DOHH2 (cell line): ENCODE results near the gene RAD51B.

Experiments used
- H3F3A ChIP-seq: fragments of 200-600 bp; sonication (generic), shearing (Covaris generic); 2 replicates; pipeline ENCODE4 v1.6.0; 2016; ENCODE audit warnings: antibody characterized with exemption, mild to moderate bottlenecking; ENCODE audit not compliant: control insufficient read depth, insufficient read depth
- H3K27ac ChIP-seq: fragments of 200-600 bp; sonication (generic); 2 replicates; pipeline ENCODE4 v1.5.1; 2014; ENCODE audit warnings: low read depth, mild to moderate bottlenecking, low read length, moderate library complexity
- H3K27me3 ChIP-seq: fragments of 200-600 bp; sonication (generic); 2 replicates; pipeline ENCODE4 v1.6.1; 2014; ENCODE audit warnings: mild to moderate bottlenecking, low read length, mixed read lengths; ENCODE audit not compliant: control insufficient read depth
- H3K36me3 ChIP-seq: fragments of 200-600 bp; sonication (generic); 2 replicates; pipeline ENCODE4 v1.6.1; 2014; ENCODE audit warnings: mild to moderate bottlenecking, low read length, moderate library complexity, mixed read lengths; ENCODE audit not compliant: control insufficient read depth
- H3K4me1 ChIP-seq: fragments of 200-600 bp; sonication (generic); 2 replicates; pipeline ENCODE4 v1.6.1; 2014; ENCODE audit warnings: mild to moderate bottlenecking, low read length, mixed read lengths; ENCODE audit not compliant: control insufficient read depth
- H3K4me2 ChIP-seq: fragments of 200-600 bp; sonication (generic); 2 replicates; pipeline ENCODE4 v1.6.0; 2014; ENCODE audit warnings: mild to moderate bottlenecking, low read length, moderate library complexity
- H3K4me3 ChIP-seq: fragments of 200-600 bp; sonication (generic); 2 replicates; pipeline ENCODE4 v1.5.1; 2014; ENCODE audit warnings: mild to moderate bottlenecking, low read length, mixed read lengths
- H3K79me2 ChIP-seq: fragments of 200-600 bp; sonication (generic); 2 replicates; pipeline ENCODE4 v1.6.1; 2014; ENCODE audit warnings: mild to moderate bottlenecking, low read length, mixed read lengths; ENCODE audit not compliant: control insufficient read depth
- H3K9me2 ChIP-seq: fragments of 200-600 bp; sonication (generic); replicated peaks from 2 replicates; pipeline ENCODE4 v1.6.1; 2014; ENCODE audit warnings: mild to moderate bottlenecking, low read length, mixed read lengths; ENCODE audit not compliant: control insufficient read depth
- H3K9me3 ChIP-seq: fragments of 200-600 bp; sonication (generic); 2 replicates; pipeline ENCODE4 v1.6.1; 2014; ENCODE audit warnings: antibody characterized with exemption, low read length, mixed read lengths; ENCODE audit not compliant: control insufficient read depth, insufficient read depth
- H4K20me1 ChIP-seq: fragments of 200-600 bp; sonication (generic); 2 replicates; pipeline ENCODE4 v1.6.0; 2014; ENCODE audit warnings: low read depth, mild to moderate bottlenecking, antibody characterized with exemption, low read length, moderate library complexity; ENCODE audit not compliant: control insufficient read depth, insufficient read depth
- CTCF ChIP-seq: fragments of 200-600 bp; sonication (generic); IDR thresholded peaks from one replicate; pipeline ENCODE4 v1.5.1; 2014; ENCODE audit warnings: antibody characterized with exemption, mild to moderate bottlenecking, low read depth, low read length; ENCODE audit not compliant: poor library complexity, severe bottlenecking
- EZH2phosphoT487 ChIP-seq: fragments of 200-600 bp; sonication (generic); IDR thresholded peaks from 2 replicates; pipeline ENCODE4 v1.6.1; 2017; ENCODE audit warnings: borderline replicate concordance, mild to moderate bottlenecking, antibody characterized with exemption, low read length, moderate library complexity, mixed read lengths

The RAD51B gene

GRCh38 chr14:67819563-67820421, at the start of gene RAD51B:
Gene RAD51B (plus strand): TSS chr14:67819779.
- Histone ChIP-seq H3F3A (peaks cover 15% of the 10 kb centered on the region), H3K4me2 (peak within 1 kb of the TSS; percentile 92), H3K27me3 (no peaks in the 10 kb centered on the region), H3K79me2 (peaks cover 51% of the 10 kb centered on the region), H3K9me2 (no peaks in the 10 kb centered on the region), H3K4me1 (peaks cover 44% of the 10 kb centered on the region), H4K20me1 (no peaks in the 10 kb centered on the region), H3K4me3 (peak within 1 kb of the TSS; percentile 89), H3K36me3 (peaks cover 23% of the 10 kb centered on the region), H3K27ac (peak within 1 kb of the TSS; percentile 55), H3K9me3 (no peaks in the 10 kb centered on the region)
- TF ChIP-seq CTCF: no peak
- no peak for TF ChIP-seq EZH2phosphoT487

- Histone ChIP-seq H3K9me3 (no peaks in the 10 kb centered on the region), H3K4me1 (no peaks in the 10 kb centered on the region), H4K20me1 (no peaks in the 10 kb centered on the region), H3K36me3 (peaks cover 81% of the 10 kb centered on the region), H3F3A (no peaks in the 10 kb centered on the region), H3K9me2 (no peaks in the 10 kb centered on the region), H3K27ac (no peak overlapping the region), H3K79me2 (no peaks in the 10 kb centered on the region), H3K27me3 (no peaks in the 10 kb centered on the region), H3K4me2 (no peak overlapping the region), H3K4me3 (no peak overlapping the region)
- TF ChIP-seq CTCF (no peak), EZH2phosphoT487 (no peak)
Observed at GRCh38 chr14:67773844-67774377, 45.7 kb upstream of the RAD51B start.

GRCh38 chr14:67776653-67777322, 42.8 kb upstream of the RAD51B start:
- Histone ChIP-seq H3K36me3 (peaks cover 78% of the 10 kb centered on the region), H3K9me3 (no peaks in the 10 kb centered on the region)
- TF ChIP-seq EZH2phosphoT487 (no peak), CTCF (no peak)

More at GRCh38 chr14:67776653-67777322, 42.8 kb upstream of the RAD51B start:
- Histone ChIP-seq H3K79me2 (no peaks in the 10 kb centered on the region), H3K4me1 (no peaks in the 10 kb centered on the region), H3F3A (no peaks in the 10 kb centered on the region), H3K9me2 (no peaks in the 10 kb centered on the region), H3K27ac (no peak overlapping the region), H3K27me3 (no peaks in the 10 kb centered on the region), H4K20me1 (no peaks in the 10 kb centered on the region), H3K4me3 (no peak overlapping the region), H3K4me2 (no peak overlapping the region)
